Measurements from ENCODE around the gene CTSG.
"Not testable (repeated sequence)": the region's sequence is repeated elsewhere in the genome, so short reads cannot be mapped to it uniquely, and the experiment has no call there.

The CTSG gene

GRCh38 chr14:24606297-24606696 lies 30.2 kb upstream of the CTSG start:
- Histone ChIP-seq H3K9me3 (ENCODE audit: insufficient read depth, low read length) (no peaks in the 10 kb centered on the region), H3K27me3 (ENCODE audit: insufficient read depth, insufficient read length) (no peaks in the 10 kb centered on the region), H3K36me3 (ENCODE audit: insufficient read depth, insufficient read length, low read length) (no peaks in the 10 kb centered on the region), H3K4me3 (ENCODE audit: insufficient read length, low read depth) (no peak overlapping the region), H3K4me1 (ENCODE audit: insufficient read depth, insufficient read length) (peaks cover 2% of the 10 kb centered on the region), H3K9ac (ENCODE audit: insufficient read length, low read depth) (no peak overlapping the region)
- no peak for TF ChIP-seq YY1 (IDR thresholded peaks at IDR 0.05; ENCODE audit: insufficient read depth, insufficient read length)
- no peak for TF ChIP-seq ZNF274 (IDR thresholded peaks at IDR 0.05; ENCODE audit: low read depth, low read length)
- no peak for TF ChIP-seq SUZ12 (IDR thresholded peaks at IDR 0.05; ENCODE audit: extremely low read depth, insufficient read depth, insufficient read length)
- no peak for DNase-seq (ENCODE audit: low read depth, low spot score)

GRCh38 chr14:24605435-24606190 lies 29.6 kb upstream of the CTSG start:
- no peaks in the 10 kb centered on the region for H3K27me3 ChIP-seq (ENCODE audit: insufficient read depth, insufficient read length)
- H3K4me1 ChIP-seq (ENCODE audit: insufficient read depth, insufficient read length), result peaks cover 2% of the 10 kb centered on the region
- TF ChIP-seq ZNF274 (IDR thresholded peaks at IDR 0.05; ENCODE audit: low read depth, low read length), result no peak
- TF ChIP-seq YY1 (IDR thresholded peaks at IDR 0.05; ENCODE audit: insufficient read depth, insufficient read length), result no peak
- TF ChIP-seq SUZ12 (IDR thresholded peaks at IDR 0.05; ENCODE audit: extremely low read depth, insufficient read depth, insufficient read length), result no peak
- peak; percentile 13 for DNase-seq (ENCODE audit: low read depth, low spot score)
- no peak overlapping the region for H3K9ac ChIP-seq (ENCODE audit: insufficient read length, low read depth)
- H3K4me3 ChIP-seq (ENCODE audit: insufficient read length, low read depth), result no peak overlapping the region
- H3K36me3 ChIP-seq (ENCODE audit: insufficient read depth, insufficient read length, low read length), result no peaks in the 10 kb centered on the region
- no peaks in the 10 kb centered on the region for H3K9me3 ChIP-seq (ENCODE audit: insufficient read depth, low read length)

GRCh38 chr14:24597403-24597802 lies 21.4 kb upstream of the CTSG start:
- Histone ChIP-seq H3K36me3 (ENCODE audit: insufficient read depth, insufficient read length, low read length) (no peaks in the 10 kb centered on the region), H3K4me1 (ENCODE audit: insufficient read depth, insufficient read length) (no peaks in the 10 kb centered on the region), H3K4me3 (ENCODE audit: insufficient read length, low read depth) (no peak overlapping the region), H3K27me3 (ENCODE audit: insufficient read depth, insufficient read length) (no peaks in the 10 kb centered on the region), H3K9me3 (ENCODE audit: insufficient read depth, low read length) (0 out of 2 replicates have a peak, but pooled peaks cover 3% of the 10 kb centered on the region), H3K9ac (ENCODE audit: insufficient read length, low read depth) (no peak overlapping the region)
- TF ChIP-seq YY1 (IDR thresholded peaks at IDR 0.05; ENCODE audit: insufficient read depth, insufficient read length), result no peak
- DNase-seq (ENCODE audit: low read depth, low spot score), result no peak

GRCh38 chr14:24595073-24595808 lies 19.2 kb upstream of the CTSG start:
- no peak overlapping the region for H3K4me3 ChIP-seq (ENCODE audit: insufficient read length, low read depth)
- H3K36me3 ChIP-seq (ENCODE audit: insufficient read depth, insufficient read length, low read length), result no peaks in the 10 kb centered on the region
- no peaks in the 10 kb centered on the region for H3K27me3 ChIP-seq (ENCODE audit: insufficient read depth, insufficient read length)
- no peaks in the 10 kb centered on the region for H3K4me1 ChIP-seq (ENCODE audit: insufficient read depth, insufficient read length)
- TF ChIP-seq ZNF274 (IDR thresholded peaks at IDR 0.05; ENCODE audit: low read depth, low read length), result no peak
- TF ChIP-seq YY1 (IDR thresholded peaks at IDR 0.05; ENCODE audit: insufficient read depth, insufficient read length), result no peak
- no peak for TF ChIP-seq SUZ12 (IDR thresholded peaks at IDR 0.05; ENCODE audit: extremely low read depth, insufficient read depth, insufficient read length)
- H3K9ac ChIP-seq (ENCODE audit: insufficient read length, low read depth), result no peak overlapping the region
- 0 out of 2 replicates have a peak, but pooled peaks cover 3% of the 10 kb centered on the region for H3K9me3 ChIP-seq (ENCODE audit: insufficient read depth, low read length)
- peak; percentile 51 for DNase-seq (ENCODE audit: low read depth, low spot score)

- H3K9me3 ChIP-seq (ENCODE audit: insufficient read depth, low read length); H3K36me3 ChIP-seq (ENCODE audit: insufficient read depth, insufficient read length, low read length); H3K4me1 ChIP-seq (ENCODE audit: insufficient read depth, insufficient read length); H3K9ac ChIP-seq (ENCODE audit: insufficient read length, low read depth); H3K27me3 ChIP-seq (ENCODE audit: insufficient read depth, insufficient read length); DNase-seq (ENCODE audit: low read depth, low spot score); H3K4me3 ChIP-seq (ENCODE audit: insufficient read length, low read depth): not testable (repeated sequence)
Measured at GRCh38 chr14:24591004-24591403, 15.0 kb upstream of the CTSG start.

GRCh38 chr14:24584402-24584801 lies 8.4 kb upstream of the CTSG start:
- DNase-seq (ENCODE audit: low read depth, low spot score); H3K36me3 ChIP-seq (ENCODE audit: insufficient read depth, insufficient read length, low read length); H3K9me3 ChIP-seq (ENCODE audit: insufficient read depth, low read length); H3K9ac ChIP-seq (ENCODE audit: insufficient read length, low read depth); H3K27me3 ChIP-seq (ENCODE audit: insufficient read depth, insufficient read length); H3K4me3 ChIP-seq (ENCODE audit: insufficient read length, low read depth); H3K4me1 ChIP-seq (ENCODE audit: insufficient read depth, insufficient read length): not testable (repeated sequence)

- Histone ChIP-seq H3K27me3 (ENCODE audit: insufficient read depth, insufficient read length) (no peaks in the 10 kb centered on the region), H3K9ac (ENCODE audit: insufficient read length, low read depth) (no peak overlapping the region), H3K4me3 (ENCODE audit: insufficient read length, low read depth) (no peak overlapping the region), H3K36me3 (ENCODE audit: insufficient read depth, insufficient read length, low read length) (no peaks in the 10 kb centered on the region), H3K9me3 (ENCODE audit: insufficient read depth, low read length) (no peaks in the 10 kb centered on the region), H3K4me1 (ENCODE audit: insufficient read depth, insufficient read length) (no peaks in the 10 kb centered on the region)
- DNase-seq (ENCODE audit: low read depth, low spot score), result no peak
- TF ChIP-seq ZNF274 (IDR thresholded peaks at IDR 0.05; ENCODE audit: low read depth, low read length) (no peak), YY1 (IDR thresholded peaks at IDR 0.05; ENCODE audit: insufficient read depth, insufficient read length) (no peak), SUZ12 (IDR thresholded peaks at IDR 0.05; ENCODE audit: extremely low read depth, insufficient read depth, insufficient read length) (no peak)
Measured at GRCh38 chr14:24578558-24578957, 2.5 kb upstream of the CTSG start.
